Lower leg skin (tissue), 3 donors: ENCODE measurements around the gene IL4I1.

Experiments used
- POLR2A ChIP-seq, 2 donors: fragments of 450-650 bp; IDR thresholded peaks; one replicate each; pipeline ENCODE4 v1.6.1; 2016 to 2017; ENCODE audit warnings: antibody characterized with exemption in 2 of 2, mild to moderate bottlenecking in 1 of 2, moderate library complexity in 1 of 2
- TF ChIP-seq, protein P1 (sequence below), 3 donors: fragments of 450-650 bp; IDR thresholded peaks; one replicate each; pipeline ENCODE4 v1.5.1; 2016; ENCODE audit warnings: antibody characterized with exemption in 3 of 3, mild to moderate bottlenecking in 3 of 3, moderate library complexity in 2 of 3

DNA sequence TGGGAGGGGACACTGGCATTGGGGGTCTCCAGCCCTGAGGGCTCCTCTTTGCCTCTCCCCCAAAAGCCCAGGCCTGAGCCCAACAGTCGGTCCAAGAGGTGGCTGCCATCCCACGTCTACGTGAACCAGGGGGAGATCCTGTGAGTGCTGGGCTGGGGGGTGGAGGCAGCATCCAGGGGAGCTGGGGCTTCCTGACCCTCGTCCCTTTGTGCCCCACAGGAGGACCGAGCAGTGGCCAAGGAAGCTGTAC is 38.9 kb downstream of the IL4I1 start:
- TF ChIP-seq, protein P1, sequence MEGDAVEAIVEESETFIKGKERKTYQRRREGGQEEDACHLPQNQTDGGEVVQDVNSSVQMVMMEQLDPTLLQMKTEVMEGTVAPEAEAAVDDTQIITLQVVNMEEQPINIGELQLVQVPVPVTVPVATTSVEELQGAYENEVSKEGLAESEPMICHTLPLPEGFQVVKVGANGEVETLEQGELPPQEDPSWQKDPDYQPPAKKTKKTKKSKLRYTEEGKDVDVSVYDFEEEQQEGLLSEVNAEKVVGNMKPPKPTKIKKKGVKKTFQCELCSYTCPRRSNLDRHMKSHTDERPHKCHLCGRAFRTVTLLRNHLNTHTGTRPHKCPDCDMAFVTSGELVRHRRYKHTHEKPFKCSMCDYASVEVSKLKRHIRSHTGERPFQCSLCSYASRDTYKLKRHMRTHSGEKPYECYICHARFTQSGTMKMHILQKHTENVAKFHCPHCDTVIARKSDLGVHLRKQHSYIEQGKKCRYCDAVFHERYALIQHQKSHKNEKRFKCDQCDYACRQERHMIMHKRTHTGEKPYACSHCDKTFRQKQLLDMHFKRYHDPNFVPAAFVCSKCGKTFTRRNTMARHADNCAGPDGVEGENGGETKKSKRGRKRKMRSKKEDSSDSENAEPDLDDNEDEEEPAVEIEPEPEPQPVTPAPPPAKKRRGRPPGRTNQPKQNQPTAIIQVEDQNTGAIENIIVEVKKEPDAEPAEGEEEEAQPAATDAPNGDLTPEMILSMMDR (IDR thresholded peaks at IDR 0.05) = no peak
- no peak for TF ChIP-seq POLR2A (IDR thresholded peaks at IDR 0.05)
